Effector memory CD8-positive, alpha-beta T cell (primary cell): Measurements from ENCODE around the gene LBX2.

ENCODE experiments used
- ATAC-seq: fragments of 150-1000 bp; cut with Tn5 transposase; replicated peaks from 2 replicates; pipeline ENCODE4 v1.10.0; 2021; ENCODE audit warnings: mild to moderate bottlenecking, moderate library complexity
- DNase-seq, 3 experiments: peaks; one replicate each; pipeline ENCODE4 v3.0.0; 2021
- H3K27ac Mint-ChIP-seq, 2 donors: one replicate each; pipeline ENCODE4 v1.8.0; 2022; ENCODE audit warnings: mild to moderate bottlenecking in 2 of 2, mixed read lengths in 2 of 2, moderate library complexity in 2 of 2
- H3K27me3 Mint-ChIP-seq, 2 donors: one replicate each; pipeline ENCODE4 v1.8.0; 2022; ENCODE audit warnings: mixed read lengths in 2 of 2
- H3K36me3 Mint-ChIP-seq: one replicate; pipeline ENCODE4 v1.8.0; 2022; ENCODE audit warnings: mild to moderate bottlenecking, moderate library complexity, mixed read lengths; ENCODE audit not compliant: insufficient read depth
- H3K4me1 Mint-ChIP-seq, 2 donors: one replicate each; pipeline ENCODE4 v1.8.0; 2022; ENCODE audit warnings: low read depth in 2 of 2, mixed read lengths in 2 of 2
- H3K4me3 Mint-ChIP-seq, 2 donors: one replicate each; pipeline ENCODE4 v1.8.0; 2022; ENCODE audit warnings: mild to moderate bottlenecking in 2 of 2, mixed read lengths in 2 of 2, moderate library complexity in 2 of 2
- H3K9me3 Mint-ChIP-seq, 2 donors: one replicate each; pipeline ENCODE4 v1.8.0; 2022; ENCODE audit warnings: mixed read lengths in 2 of 2

The LBX2 gene

DNA sequence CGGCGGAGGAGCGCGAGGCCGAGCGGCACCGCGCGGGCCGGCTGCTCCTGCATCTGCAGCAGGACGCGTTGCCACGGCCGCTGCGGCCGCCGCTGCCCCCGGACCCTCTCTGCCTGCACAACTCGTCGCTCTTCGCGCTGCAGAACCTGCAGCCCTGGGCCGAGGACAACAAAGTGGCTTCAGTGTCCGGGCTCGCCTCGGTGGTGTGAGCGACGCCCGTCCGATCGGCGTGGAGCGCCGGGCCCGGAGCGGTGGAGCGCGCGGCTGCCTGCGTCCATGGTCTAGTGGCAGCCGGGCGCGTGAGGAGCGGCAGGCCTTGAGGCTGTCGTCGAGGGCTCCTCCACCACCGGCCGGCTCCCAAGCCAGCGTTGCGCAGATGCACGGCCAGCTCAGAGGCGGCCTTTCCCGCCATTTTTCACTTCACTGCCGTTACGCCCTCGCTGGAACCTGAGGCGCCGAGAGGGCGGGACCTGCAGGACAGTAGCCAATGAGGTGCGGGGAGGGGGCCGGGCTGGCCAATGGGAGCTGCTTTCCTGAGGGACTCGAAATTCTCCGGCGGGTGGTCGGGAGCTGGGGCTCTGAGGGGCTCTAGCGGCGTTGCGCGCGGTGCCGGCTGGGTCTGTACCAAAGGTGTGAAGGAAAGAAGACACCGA lies 16.7 kb upstream of the LBX2 start:
- Mint-ChIP-seq H3K27me3 (peaks cover 64 to 93% of the 10 kb centered on the region in 2 donors), H3K4me3 (peak overlapping the region; percentile 72), H3K4me1 (peaks cover 9 to 24% of the 10 kb centered on the region in 2 donors), H3K27ac (no peak overlapping the region), H3K36me3 (peaks cover 12% of the 10 kb centered on the region), H3K9me3 (no peaks in the 10 kb centered on the region)
- peak in 2 of 3 experiments; percentile 45 to 46 for DNase-seq
- peak; percentile 74 for ATAC-seq

DNA sequence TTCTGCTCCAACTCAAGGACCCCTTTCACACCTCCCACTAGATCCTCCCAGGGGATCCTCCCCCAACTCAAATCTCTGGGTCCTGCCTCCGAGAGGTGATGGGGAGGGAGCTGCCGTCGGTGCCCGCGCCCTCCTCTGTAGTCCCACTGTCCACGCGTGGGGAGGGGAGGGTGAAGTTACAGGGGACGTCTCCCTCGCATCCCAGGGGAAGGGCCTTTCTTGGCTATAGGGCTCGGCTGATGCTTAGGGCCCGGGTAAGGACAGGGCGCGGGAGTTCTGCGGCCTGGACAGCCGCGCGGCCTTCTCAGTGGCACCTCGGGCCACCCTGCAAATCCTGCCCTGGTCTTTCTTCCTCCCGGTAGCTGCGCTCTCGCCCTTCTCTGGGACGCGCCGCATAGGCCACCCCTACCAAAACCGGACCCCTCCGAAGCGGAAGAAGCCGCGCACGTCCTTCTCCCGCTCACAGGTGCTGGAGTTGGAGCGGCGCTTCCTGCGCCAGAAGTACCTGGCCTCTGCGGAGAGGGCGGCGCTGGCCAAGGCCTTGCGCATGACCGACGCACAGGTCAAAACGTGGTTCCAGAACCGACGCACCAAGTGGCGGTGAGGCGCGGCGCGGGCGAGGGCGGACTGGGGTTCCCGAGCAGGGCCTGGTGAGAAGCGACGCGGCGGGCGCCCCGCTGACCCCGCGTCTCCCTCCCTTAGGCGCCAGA lies 16.0 kb upstream of the LBX2 start:
- Mint-ChIP-seq H3K4me3 (peak overlapping the region; percentile 72), H3K9me3 (no peaks in the 10 kb centered on the region), H3K4me1 (peaks cover 9 to 24% of the 10 kb centered on the region in 2 donors), H3K27ac (peak overlapping the region in 1 of 2 donors; percentile 59), H3K27me3 (peaks cover 57 to 90% of the 10 kb centered on the region in 2 donors), H3K36me3 (peaks cover 12% of the 10 kb centered on the region)
- DNase-seq (no peak), ATAC-seq (peak; percentile 12)

DNA sequence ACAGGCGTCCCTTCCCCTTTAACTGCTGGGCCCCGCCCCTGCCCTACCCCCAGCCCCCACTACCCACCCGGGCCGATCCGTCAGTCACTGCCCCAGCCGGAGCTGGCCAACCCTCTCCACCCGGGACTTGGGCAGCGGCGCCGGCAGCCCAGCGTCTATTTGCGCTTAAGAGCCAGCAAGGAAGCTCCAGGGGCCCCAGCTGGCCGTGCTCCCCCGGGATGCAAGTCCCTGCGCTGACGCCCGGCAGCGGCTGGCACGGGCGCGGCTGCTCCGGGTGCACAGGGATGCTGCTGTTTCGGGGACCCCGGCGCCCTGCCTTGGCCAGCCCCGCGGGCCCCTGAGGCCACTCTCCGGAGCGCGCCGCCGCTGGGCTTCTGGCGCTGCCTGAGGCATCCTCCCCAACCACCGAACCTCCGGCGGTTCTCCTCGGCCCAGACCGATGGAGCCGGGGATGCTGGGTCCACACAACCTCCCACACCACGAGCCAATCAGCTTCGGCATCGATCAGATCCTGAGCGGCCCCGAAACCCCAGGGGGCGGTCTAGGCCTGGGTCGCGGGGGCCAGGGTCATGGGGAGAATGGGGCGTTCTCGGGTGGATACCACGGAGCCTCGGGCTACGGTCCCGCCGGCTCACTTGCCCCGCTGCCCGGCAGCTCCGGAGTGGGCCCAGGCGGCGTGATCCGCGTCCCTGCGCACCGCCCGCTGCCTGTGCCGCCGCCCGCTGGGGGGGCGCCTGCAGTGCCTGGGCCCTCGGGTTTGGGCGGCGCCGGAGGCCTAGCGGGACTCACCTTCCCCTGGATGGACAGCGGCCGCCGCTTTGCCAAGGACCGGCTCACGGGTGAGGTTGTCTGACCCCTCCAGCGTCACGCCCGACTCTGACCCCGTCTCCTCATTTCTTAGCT lies 15.2 kb upstream of the LBX2 start, which contains the start of gene TLX2:
Gene TLX2 (plus strand): TSS at position 83 of the 903 bp plus-strand sequence. CDS start 357 bp downstream, at position 440.
- DNase-seq = no peak
- Mint-ChIP-seq H3K27me3 (peaks cover 49 to 82% of the 10 kb centered on the region in 2 donors), H3K4me3 (peak within 1 kb of the TSS; percentile 72), H3K27ac (peak within 1 kb of the TSS in 1 of 2 donors; percentile 59), H3K9me3 (no peaks in the 10 kb centered on the region), H3K4me1 (peaks cover 9 to 24% of the 10 kb centered on the region in 2 donors), H3K36me3 (peaks cover 12% of the 10 kb centered on the region)
- ATAC-seq = peak; percentile 32

DNA sequence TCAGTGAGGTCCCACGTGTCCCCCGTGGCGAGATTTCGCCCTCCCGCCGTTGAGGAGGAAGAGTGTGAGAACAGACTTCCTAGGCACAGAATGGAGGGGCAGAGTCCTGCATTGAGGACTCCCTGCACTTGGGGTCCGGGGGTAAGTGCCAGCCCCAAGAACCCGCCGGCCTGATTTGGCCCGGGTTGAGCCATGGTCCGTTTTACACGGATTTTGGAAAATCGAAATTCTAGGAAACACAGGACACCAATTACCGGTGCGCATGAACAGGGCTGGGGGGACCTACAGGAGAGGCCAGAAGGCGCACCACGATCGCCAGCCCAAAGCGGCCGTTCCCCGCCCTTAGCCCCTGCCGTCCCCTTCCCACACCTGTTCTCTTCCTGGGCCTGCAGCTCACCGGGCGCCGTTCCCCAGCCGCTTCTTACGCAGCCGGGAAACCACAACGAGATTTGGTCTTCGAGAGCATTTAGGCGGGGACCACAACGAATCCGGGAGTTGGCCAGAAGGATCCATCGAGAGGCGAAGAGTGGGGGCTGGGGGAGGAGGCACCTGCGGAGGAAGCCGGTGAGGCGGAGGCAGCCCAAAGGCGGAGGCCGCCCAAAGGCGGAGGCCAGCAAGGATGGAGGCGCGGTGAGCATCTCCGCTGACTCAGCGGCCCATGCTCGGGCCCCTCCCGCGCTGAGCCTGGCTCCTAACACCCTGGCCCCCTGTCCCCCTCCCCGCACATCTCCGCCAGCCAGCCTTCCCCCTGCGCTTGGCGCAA lies 14.4 kb upstream of the LBX2 start:
- peaks cover 9 to 24% of the 10 kb centered on the region in 2 donors for H3K4me1 Mint-ChIP-seq
- peaks cover 41 to 73% of the 10 kb centered on the region in 2 donors for H3K27me3 Mint-ChIP-seq
- DNase-seq (no peak), ATAC-seq (peak; percentile 15)
- H3K4me3 Mint-ChIP-seq = peak overlapping the region; percentile 50 to 59
- H3K36me3 Mint-ChIP-seq = peaks cover 12% of the 10 kb centered on the region
- H3K27ac Mint-ChIP-seq = no peak overlapping the region
- H3K9me3 Mint-ChIP-seq = no peaks in the 10 kb centered on the region

DNA sequence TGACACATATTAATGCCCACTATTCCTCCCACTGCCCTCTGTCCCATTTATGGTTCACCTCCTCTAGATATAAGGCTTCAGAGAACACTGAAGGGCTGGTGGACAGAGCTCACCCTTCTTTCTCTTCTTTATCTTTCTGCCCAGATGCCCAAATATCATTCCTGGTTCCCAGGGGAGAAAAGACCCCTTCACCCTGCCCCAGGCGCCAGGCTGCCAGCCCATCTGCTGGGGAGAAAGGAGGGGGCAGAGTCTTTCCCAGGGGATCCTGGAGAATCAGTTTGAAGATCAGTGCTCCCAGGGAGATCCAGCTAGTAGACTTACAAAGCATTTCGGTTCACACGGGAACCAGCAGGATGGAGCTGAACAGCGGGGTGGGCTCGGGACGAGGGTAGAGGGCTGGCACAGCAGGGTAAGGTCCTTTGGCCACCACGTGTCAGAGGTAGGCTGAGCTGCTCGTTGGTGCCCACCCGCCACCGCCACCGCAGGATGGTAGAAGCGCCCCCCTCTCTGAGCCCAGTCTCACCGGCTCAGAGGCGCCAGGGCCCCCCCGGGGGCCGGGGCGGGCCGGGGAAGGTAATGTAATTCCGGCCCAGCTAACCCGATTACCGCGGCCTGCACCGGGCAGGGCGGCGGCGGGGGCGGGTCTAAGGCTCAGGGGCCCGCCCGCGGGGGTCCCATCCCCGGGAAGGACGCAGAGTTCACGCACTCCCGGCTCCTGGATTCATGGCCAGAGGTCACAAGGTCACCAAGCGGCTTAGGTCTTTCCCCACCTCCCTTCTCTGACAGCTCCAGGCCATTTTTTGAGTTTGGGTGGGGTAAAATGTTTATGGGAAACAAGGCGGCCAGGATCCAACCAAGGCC lies 13.6 kb upstream of the LBX2 start:
- ATAC-seq (no peak), DNase-seq (no peak)
- no peaks in the 10 kb centered on the region for H3K9me3 Mint-ChIP-seq
- H3K4me3 Mint-ChIP-seq = peak overlapping the region; percentile 50 to 59
- H3K36me3 Mint-ChIP-seq = peaks cover 20% of the 10 kb centered on the region
- peaks cover 33 to 65% of the 10 kb centered on the region in 2 donors for H3K27me3 Mint-ChIP-seq
- peaks cover 16 to 31% of the 10 kb centered on the region in 2 donors for H3K4me1 Mint-ChIP-seq
- no peak overlapping the region for H3K27ac Mint-ChIP-seq

DNA sequence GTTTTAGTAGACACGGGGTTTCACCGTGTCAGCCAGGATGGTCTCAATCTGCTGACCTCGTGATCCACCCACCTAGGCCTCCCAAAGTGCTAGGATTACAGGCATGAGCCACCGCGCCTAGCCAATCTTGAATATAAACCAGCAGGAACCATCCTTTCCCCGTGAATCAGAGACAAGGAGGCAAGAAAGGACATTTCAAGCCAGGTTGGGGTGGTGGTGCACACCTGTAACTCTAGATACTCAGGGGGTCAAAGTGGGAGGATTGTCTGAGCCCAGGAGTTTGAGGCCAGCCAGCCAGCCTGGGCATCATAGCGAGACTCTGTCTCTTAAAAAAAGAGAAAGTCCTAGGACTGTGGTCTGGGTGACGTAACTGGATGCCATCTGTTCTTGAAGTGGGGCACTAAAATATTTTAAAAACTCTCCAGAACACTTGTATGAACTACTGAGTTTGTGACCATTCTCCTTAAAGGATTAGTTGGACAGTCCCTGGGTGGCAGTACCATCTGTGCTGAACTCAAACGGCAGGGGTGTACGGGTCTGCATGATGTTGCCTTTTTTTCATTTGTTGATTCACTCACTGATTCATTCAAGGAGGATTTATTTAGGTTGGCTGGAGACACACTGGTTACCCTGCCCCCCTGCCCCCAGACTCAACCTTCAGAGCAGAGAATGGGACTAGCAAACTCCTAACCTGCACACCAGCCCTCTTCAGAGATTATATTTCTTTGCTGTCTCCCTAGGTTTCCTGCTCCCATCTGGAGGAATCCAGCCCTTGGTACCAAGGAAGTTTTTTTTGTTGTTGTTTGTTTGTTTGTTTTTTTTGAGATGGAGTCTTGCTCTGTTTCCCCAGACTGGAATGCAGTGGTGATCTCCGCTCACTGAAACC lies 11.9 kb upstream of the LBX2 start:
- Mint-ChIP-seq H3K4me1 (peaks cover 27 to 42% of the 10 kb centered on the region in 2 donors), H3K27me3 (peaks cover 17 to 49% of the 10 kb centered on the region in 2 donors)

DNA sequence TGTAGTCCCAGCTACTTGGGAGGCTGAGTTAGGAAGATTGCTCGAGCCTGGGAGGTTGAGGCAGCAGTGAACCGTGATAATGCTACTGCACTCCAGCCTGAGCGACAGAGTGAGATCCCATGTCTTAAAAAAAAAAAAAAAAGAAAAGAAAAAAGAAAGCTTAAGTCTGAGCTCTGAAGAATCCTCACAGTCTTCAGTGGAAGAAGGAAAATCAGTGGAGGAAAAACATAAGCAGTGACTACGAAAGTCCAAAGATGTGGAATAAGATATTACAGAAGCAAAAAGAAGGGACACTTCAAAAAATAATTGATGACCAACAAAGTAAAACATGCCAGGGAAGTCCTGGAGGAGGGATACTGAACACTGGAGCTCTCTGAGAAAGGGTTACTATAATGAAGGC lies 10.9 kb upstream of the LBX2 start:
- H3K27ac Mint-ChIP-seq = no peak overlapping the region
- H3K4me3 Mint-ChIP-seq = no peak overlapping the region
- H3K27me3 Mint-ChIP-seq = peaks cover 10 to 39% of the 10 kb centered on the region in 2 donors

More for the DNA sequence above, 11.9 kb upstream of the LBX2 start:
- ATAC-seq (no peak), DNase-seq (no peak)
- H3K36me3 Mint-ChIP-seq = peaks cover 23% of the 10 kb centered on the region
- no peaks in the 10 kb centered on the region for H3K9me3 Mint-ChIP-seq
- H3K4me3 Mint-ChIP-seq = no peak overlapping the region
- no peak overlapping the region for H3K27ac Mint-ChIP-seq

DNA sequence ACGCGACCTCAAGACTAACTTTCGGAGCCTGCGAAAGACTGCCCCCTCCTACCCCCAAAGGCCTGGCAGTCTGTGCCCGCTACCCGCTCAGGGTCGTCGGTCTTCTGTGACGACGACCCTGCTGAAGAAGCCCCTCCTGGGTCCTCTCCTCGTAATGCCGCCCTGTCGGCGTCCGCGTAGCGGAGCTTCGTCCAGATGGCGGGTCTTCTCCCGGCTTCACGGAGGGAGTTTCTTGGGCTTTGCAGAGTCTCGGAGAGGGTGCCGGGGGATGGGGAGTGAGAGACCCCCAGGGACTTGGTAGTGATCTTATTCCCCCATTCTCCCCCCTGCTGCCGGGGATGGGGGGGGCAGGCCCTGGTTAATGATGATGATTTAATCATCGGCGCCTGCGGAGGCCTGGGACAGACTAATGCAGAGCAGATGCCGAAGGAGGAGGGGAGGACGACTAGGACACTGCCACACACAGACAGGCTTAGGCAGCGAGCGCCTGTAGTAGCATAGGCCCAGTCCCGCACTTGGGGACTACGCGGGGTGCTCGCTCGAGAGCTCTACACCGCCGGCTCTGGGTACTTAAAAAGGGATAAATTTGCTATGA lies 8.6 kb upstream of the LBX2 start:
- Mint-ChIP-seq H3K4me3 (peak overlapping the region; percentile 93 to 97), H3K27me3 (peaks cover 5 to 38% of the 10 kb centered on the region in 2 donors), H3K36me3 (peaks cover 42% of the 10 kb centered on the region), H3K9me3 (no peaks in the 10 kb centered on the region), H3K4me1 (peaks cover 35 to 38% of the 10 kb centered on the region in 2 donors), H3K27ac (peak overlapping the region; percentile 99)
- DNase-seq (no peak), ATAC-seq (peak; percentile 8)

More for the DNA sequence above, 10.9 kb upstream of the LBX2 start:
- peaks cover 25 to 39% of the 10 kb centered on the region in 2 donors for H3K4me1 Mint-ChIP-seq
- DNase-seq = no peak
- H3K36me3 Mint-ChIP-seq = peaks cover 29% of the 10 kb centered on the region
- ATAC-seq = no peak
- H3K9me3 Mint-ChIP-seq = no peaks in the 10 kb centered on the region

DNA sequence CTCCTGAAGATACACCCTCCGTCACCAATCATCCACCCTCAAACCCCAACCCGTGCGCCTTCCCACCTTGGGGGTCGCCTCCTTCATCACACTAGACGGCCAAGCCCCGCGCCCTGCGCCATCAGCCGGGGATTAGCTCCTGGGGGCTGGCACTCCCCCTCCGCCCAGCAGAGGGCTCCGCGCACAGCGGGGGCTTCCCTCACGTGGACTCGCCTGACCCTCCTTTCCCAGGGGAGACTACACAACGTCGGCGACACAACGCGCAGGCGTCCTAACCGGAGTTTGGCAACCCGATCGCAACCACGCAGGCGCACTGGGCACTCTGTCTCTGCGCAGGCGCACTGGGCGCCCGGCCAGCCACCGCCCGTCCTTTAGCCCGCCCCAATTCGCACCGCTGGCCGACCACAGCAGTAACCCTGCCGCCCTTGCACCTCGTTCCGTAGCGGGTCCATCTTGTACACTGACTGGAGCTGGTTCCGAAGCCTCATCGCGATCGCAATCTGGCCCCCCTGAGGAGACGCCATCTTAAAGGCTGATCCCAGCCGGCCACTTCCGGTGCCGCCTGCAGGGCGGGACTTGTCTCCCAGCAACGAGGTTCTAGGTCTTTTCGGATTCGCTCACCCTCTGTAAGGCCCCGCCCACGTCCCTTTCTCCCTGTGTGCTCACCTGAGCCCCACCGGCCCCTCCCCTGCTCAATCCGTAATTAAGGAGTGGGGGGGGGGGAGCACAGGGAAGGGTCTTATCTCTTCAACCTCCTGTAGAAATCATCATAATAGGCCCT lies 7.9 kb upstream of the LBX2 start, which contains the start of gene PCGF1:
Gene PCGF1 (minus strand): TSS at position 551 of the 781 bp plus-strand sequence. CDS start 27 bp downstream, at position 524.
- peaks cover 32 to 44% of the 10 kb centered on the region in 2 donors for H3K4me1 Mint-ChIP-seq
- peak; percentile 93 for ATAC-seq
- no peaks in the 10 kb centered on the region for H3K9me3 Mint-ChIP-seq
- DNase-seq = peak; percentile 98 to 99 (median 99)
- peak within 1 kb of the TSS; percentile 93 to 97 for H3K4me3 Mint-ChIP-seq
- peaks cover 0 to 35% of the 10 kb centered on the region in 2 donors for H3K27me3 Mint-ChIP-seq
- peak within 1 kb of the TSS; percentile 99 for H3K27ac Mint-ChIP-seq
- H3K36me3 Mint-ChIP-seq = peaks cover 39% of the 10 kb centered on the region

DNA sequence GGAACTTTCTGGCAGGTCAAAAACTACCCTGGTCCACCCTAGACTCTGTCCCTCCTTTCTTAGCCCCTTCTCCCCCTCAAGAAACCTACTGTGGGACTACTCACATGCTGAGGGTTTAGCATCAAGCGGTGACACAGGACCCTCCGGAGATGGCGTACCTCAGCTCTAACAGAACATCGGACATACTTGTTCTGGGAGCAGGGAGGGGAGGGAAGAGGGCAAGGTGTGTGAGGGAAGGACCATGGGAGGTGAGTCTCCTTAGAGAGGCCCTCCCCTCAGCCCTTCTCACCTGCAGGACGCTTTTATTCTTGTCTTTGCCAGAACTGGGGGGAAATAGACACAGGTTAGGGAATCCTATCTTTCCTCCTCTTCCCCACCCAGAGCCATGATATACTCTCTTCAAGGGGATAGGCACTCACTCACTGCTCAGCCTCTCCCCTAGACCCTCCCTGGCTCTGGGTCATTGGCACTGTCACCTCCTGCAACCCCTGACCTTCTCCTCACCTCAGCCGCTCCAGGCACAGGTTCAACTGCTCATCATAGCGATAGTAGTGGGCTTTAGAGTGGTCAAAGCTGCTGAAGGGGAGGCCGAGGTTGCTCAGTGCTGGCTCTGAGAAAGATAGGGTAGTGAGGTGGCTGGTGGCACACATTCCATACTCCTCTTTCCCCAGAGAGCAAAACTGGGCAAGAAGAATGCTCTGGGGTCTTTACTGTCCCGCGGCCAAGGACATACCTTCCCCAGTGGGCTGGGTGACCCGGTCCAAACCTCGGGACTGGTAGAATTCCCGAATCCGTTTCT lies 6.2 kb upstream of the LBX2 start:
- Mint-ChIP-seq H3K4me3 (peak overlapping the region; percentile 93 to 97), H3K27ac (peak overlapping the region; percentile 9 to 99), H3K4me1 (peaks cover 37 to 53% of the 10 kb centered on the region in 2 donors), H3K9me3 (no peaks in the 10 kb centered on the region), H3K36me3 (peaks cover 42% of the 10 kb centered on the region), H3K27me3 (peaks cover 0 to 36% of the 10 kb centered on the region in 2 donors)
- no peak for ATAC-seq
- no peak for DNase-seq
